GM18499 (cell line): ENCODE measurements around the gene FBXO41.

Experiments used
- ATAC-seq: cut with Tn5 transposase; IDR thresholded peaks from one replicate; pipeline ENCODE4 v1.9.1; 2021; ENCODE audit warnings: moderate number of reproducible peaks; ENCODE audit not compliant: insufficient read depth, unreplicated experiment

FBXO41 gene

DNA sequence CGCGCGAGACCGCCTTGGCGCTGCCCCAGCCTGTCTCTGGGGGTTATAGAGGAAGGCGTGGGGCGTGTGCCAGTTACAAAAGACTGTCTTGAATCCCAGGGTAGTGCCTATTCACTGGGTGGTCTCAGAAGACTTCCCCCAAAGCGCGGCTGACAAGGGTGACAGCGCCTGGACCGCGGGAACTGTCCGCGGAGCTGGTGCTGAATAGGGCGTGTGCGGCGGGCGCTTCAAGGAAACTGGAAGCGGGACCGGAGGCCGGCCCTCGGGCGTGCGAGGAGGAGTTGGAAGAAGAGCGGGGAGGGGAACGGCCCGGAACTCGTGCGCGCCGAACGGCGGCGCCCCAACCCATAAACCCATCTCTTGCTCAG lies 6.8 kb upstream of the FBXO41 start:
- no peak for ATAC-seq

DNA sequence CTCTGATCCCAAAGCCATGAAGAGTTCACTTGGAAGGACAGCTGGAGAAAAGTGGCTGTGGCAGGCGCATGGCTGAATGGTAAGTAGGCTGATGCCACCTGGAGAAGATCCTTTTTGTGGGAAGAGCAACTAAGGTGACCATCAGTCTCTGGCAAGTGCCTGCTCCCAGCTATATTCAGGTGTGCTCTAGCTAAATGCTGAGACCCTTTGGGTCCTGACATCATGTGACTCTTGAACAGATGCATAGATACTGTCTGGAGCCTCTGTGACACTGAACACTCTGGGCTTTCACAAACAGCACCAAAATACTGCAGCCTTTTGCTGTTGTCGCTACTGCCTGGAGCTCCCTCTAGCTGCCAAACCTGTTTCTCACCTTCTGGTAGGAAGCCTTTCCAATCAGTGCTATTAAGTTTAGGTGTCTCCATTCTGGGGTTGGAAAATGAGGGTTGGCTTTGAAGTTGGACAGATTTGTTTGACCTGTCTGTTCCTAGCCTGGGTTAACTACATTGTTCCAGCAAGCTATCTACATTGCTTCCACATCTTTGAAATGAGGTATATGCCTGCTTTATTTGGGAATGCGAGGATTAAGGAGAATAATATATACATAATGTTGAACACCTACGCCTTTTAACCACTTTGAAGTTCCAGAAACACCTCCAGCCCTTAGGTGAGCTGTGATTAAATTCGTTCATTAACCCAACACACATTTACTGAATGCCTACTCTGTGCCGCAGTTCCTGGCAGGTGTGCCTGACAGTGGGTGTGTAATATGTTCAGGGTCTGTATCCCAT lies 6.0 kb upstream of the FBXO41 start:
- ATAC-seq, result no peak

DNA sequence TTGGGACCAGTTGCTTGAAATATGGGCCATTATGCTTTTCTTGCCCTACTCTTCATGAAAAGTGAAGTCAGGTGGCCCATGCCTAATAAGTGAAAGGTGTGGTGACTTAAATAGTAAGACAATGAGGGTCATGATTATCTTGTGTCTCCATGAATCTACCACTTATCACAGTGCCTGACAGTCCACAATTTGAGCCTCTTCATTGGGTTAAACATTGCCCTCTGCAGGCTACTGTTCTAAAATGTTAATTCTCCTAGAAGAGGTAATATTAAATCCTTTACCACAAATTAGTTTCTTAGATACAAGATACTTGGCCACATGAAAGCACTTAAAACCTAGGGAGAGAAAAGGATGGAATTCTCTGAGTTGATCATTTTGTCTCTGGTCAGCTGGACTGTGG lies 5.0 kb upstream of the FBXO41 start:
- ATAC-seq, result no peak

DNA sequence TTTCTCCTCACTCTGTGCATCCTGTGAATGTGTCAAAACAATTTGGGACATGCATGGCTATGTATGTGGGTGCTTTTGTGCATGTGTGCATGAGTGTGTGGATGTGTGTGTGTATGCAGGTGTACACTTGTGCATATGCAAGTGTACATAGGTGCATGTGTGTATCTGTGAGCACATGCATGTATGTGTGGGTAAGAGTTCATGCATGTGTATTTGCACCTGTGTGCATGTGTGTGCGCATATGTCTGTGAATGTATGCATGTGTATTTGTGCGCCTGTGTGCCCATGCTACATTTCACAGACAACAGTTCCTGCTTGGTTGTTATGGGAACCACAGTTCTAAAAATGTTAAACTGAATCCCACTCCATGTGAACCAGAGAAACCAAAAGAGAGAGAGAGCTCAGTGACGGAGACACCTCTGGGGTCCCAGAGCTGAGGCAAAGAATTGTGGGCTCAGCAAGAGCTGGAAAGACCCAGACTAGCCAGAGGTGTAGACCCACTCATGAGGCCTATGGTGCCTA lies 1.9 kb upstream of the FBXO41 start:
- ATAC-seq, result no peak

DNA sequence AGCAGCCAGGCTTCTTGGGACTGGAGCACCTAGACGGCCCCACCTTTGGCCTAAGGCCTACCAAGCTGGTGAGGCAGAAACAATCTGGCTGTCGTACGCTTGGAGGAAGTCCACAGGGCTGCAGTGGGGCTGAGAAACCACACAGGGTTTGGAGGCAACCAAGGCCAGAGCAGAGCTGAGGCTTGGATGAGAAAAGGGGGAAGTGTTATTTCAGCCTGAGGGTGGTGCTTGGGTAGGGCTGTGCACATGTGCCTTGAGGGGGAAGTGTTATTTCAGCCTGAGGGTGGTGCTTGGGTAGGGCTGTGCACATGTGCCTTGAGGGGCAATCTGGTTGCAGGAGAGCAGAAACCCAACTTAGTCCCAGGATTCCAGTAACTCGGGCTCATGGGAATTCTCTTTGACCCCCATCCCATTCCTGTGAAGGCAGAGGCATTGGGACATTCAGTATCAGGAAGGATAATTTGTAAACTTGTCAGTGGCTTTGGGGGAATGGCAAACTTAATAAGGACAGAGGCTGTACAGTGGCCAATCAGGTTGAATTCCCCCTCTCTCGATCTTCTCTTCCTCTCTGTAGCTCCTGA lies 971 bp upstream of the FBXO41 start:
- no peak for ATAC-seq

DNA sequence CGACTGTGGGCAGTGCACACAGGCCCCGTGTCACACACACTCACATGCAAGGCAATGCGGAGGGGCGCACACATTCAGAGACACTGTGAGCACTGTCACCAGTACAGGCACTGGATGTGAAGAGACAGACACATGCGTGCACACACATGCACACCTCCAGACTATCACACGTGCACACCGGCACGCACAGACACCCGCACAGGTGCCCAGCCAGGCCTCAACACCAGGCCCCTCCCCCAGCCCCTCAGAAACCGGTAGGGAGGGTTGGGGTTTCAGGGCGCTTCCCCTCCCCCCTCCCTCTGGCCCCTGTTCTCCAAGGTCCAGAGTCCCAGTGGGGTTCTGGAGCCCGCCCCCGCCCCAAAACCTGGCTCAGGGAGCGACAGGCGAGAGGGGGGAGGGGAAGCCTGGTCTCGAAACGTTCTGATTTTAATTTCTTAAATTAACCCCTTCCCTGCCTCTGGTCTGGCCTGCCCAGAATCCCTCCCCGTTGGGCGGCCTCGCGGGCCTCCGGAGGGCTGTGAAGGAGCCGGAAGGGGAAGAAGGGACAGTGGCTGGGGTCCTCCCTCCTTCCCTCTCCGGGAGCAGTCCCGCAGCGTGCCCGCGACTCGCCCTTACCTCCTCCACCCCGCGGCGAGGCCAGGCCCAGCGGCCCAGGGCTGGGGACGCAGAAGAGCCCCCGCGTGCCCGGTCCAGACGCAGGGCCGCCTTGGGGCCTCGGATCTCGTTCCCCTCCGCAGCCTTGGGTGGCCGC lies 558 bp downstream of the FBXO41 start:
- no peak for ATAC-seq

DNA sequence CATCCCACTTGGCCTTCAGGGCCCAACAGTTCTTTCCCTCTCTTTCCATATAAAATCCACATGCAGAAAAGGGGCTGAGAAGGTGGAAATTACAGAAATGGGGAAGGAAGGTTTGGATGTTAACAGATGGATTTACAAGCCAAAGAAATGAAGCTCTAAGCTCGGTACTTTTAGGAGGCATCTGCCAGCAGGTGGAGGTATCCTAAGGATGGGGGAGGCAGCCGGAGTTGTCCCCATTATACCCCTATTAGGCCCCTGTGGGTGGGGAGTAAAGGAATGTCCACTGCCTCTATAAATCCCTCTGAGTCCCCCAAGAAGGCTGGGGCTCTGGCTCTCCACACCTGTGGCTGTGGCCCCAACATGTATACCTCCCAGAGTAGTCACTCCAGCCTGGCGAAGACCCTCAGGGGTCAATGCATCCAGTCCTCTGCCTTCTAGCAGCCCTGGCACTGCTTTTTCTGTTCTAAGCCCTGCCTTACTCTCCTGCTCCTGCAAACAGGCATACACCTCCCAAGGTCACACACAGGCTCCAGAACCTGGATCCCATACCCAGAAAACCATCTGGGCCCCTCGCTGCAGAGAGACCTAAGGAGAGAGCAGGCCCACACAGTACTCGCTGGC lies 1.2 kb downstream of the FBXO41 start:
- no peak for ATAC-seq

DNA sequence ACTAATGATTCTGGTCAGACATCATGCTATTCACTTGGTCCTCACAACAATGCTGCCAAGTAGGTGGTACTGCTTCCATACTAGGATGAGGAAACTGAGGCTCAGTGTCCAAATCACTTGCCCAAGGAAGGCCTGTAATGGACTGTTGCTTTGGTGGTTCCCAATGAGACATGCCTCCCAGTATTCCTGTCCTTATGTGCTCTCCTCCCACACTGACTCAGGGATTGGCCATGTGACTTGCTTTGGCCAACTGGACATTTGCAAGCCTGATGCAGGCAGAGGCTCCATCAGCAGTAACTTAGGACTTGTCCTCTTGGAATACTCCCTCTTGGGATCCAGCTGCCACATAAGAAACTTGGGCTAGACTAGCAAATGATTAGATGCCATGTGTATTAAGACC lies 3.0 kb downstream of the FBXO41 start:
- no peak for ATAC-seq

DNA sequence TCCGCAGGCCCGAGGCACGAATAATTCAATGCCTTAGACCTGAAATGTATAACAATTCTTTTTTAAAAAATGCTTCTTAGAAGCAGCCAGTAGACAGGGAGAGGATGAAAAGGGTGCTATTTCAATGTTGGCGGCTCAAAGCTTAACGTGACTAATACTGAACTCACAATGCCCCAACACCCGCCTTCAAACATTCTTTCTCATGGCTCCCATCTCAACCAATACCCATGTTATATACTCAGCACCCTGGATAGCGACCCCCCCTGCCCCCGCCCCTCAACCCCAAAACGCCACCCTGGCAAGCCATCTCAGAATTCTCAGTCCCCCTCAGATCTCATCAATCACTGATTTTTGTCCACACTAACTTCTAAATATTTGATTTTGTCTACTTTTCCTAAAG lies 4.4 kb downstream of the FBXO41 start:
- ATAC-seq, result no peak

DNA sequence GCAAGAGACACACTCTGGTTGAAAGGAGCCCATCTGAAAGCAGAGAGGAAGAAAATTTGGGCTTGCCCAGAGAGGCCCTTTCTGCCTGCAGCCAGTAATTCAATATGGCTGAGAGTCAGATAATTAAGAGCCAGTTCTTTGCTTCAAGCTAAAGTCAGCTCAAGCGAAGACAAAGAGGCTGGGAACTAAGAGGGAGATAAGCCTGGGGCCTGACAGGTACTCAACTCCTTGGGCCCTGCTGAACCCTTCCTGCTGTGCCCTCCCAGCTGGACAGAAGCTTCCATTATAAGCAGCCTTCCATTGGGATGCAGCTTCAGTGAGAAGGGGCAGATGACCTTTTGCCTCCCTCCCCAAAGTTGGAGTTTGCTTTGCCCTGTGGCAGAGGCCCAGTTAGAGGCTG lies 12.0 kb downstream of the FBXO41 start:
- no peak for ATAC-seq

DNA sequence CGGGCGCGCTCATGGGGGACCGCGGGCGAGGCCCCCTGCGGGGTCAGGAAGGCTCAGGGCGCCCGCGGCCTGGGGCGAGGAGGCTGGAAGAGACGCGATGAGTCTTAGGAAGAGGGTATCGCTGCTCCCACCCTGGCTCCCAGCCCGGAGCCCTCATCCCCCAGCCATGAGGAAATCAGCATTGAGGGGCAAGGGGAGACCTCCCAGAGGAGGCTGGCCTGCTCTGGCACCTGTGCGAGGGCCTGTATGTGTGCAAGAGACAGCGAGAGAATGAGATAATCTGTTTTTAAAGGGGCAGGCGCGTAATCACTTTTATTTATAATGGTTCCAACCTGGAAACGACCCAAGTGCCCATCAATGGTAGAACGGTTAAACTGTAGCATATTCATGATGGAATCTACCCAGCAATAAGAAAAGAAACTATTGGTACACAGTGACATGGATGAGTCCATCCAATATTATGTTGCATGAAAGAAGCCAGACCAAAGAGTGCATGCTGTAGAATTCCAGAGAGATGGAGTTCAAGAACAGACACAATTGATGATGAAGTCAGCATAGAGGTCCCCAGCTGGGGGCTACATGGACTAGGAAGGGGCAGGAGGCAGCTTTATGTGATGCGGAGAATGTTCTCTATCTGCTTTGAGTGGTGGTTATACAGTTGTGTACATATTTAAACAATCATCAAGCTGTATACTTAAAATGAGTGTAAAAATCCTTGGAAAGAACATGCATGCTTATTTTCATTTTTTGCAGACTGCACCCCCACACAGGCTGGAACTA lies 14.4 kb downstream of the FBXO41 start:
- ATAC-seq, result no peak

DNA sequence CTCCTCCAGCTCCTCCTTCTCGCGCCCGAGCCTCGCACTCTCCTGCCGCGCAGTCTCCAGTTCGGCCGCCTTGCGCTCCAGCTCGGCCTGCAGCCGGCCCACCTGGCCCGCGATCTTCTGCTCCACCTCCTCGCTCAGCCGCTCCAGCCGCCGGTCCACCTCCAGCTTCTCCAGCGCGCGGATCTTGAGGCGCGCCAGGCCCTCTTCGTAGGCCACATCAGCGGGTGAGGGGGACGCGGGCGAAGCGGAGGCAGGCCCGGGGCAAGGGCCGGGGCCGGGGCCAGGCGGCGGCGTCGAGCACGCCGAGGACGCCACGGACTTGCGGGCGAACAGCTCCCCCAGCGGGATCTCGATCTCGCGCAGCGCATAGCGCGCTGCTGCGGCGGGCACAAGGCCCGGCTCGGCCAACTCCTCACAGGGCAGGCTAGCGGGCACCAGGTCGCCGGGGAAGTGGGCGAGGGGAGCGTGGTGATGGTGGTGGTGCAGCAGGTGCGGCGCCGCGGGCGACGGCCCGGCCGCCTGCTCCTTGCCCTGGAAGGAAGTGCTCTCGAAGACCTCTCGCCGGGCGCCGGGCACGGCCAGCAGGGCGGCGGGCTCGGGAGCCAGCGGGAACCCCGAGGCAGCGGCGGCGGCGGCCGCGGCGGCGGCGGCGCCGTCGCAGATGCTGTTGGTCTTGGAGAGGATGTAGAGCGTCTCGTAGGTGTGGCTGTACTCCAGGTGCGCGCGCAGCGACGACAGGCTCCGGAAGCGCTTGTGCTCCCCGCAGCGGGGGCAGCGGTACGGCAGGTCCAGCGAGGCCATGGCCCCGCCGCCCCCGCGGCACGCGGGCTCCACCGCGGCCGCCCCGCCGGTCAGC lies 15.2 kb downstream of the FBXO41 start:
- ATAC-seq, result no peak

DNA sequence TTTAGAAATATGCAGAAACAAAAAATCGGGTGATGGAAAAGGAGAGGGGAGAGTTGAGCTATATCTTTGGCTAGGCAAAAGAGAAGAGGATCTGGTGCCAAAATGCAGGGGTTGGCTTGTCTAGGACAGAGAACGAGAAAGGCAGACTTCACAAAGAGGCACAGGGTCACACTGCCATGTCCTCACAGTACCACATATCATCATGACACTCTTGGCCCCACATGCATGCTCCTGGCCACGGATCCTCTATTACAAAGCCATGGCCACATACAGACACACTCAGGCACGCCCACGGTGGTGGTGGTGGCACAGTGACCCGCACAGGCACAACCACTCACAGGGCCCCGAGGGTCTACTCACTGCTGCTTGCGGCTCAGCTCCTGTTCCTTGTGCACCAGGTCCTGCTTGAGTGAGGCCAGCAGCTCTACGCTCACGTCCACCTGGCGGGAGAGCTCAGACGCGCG lies 15.9 kb downstream of the FBXO41 start:
- ATAC-seq, result no peak

DNA sequence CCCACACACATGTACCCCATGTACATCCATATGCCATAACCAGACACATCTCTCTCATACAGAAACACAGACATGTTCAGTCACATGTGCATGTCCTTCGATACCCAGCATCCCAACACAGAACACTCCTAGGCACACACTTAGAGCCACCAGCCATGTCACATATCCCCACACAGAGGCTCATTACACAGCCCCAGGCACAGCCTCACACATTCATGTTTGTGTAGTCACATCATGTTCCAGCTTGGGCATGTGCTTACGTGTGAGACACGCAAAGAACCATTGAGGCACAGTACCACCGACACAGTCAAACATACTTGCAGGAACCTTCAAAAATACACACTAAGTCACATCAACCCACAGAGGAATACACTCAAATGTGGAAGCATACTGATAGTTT lies 17.3 kb downstream of the FBXO41 start:
- ATAC-seq, result no peak

DNA sequence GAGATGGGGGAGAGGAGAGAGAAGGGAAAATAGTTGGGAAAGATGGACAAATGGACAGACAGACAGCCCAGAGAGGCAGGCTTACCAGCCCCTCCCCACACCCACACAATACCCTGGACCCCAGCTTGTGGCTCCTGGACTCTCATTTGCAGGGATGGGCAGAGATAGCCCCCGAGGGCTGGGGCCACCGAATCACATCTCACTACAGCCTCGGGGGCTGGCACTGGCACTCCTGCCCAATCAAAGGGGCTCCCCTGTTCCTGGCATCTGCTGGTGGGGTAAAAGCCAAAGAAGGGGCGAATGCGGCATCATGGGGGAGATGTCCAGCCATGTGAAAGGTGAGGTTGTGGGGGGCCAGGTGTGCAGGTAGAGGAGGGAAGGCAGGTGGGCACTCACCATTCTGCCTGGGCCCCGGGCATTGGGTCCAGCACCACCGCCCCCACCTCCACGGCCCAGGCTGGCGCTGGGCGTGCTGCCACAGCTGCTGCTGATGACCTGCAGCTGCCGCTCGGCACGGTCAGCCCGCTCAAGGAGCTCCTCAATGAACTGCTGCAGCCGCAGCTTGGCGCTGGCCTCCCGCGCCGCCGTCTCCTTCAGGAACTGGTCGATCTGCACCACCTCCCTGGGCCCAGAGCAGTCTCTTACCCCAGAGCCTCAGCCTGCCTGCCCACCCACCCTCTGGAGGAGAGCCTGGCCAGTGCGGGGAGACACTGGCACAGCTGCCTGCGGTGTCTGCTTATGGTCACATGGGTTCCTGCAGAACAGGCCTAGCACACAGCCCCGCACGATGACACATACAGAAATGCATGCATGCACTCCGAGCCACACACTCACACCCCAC lies 18.0 kb downstream of the FBXO41 start:
- no peak for ATAC-seq

DNA sequence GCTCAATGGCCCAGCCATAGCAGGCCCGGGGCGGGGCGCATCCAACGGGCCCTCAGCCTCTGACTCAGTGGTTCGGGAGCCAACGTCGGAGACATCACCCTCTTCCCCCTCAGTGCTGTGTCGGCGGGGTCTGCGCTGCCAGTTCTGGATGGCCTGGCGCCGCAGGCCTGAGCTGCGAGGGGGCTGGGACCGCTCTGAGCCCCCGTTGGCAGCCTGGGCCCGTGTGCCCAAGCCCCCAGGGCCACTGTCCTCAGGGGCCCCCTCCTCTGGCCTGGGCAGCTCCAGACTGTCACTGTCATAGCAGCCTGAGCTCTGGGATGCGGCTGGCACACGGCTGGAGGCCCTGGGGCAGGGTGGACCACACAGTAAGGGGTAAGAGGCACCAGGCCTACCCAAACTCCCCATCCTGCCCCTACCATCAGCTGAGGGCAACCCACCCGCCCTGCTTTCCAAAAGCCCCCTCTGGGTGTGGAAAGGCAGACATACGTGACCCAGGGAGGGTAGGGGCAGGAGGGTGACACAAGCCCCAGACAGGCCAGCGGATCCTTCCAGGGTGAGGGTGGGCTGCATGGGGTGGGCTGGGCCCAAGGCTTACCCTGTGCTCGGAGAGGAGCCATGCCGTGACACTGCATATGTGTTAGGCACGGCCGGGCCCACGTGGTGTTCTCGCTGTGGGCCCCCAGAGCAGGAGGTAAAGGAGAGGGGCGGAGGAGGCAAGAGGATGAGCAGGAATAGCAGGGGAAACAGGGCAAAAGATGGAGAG lies 18.8 kb downstream of the FBXO41 start:
- ATAC-seq, result no peak

DNA sequence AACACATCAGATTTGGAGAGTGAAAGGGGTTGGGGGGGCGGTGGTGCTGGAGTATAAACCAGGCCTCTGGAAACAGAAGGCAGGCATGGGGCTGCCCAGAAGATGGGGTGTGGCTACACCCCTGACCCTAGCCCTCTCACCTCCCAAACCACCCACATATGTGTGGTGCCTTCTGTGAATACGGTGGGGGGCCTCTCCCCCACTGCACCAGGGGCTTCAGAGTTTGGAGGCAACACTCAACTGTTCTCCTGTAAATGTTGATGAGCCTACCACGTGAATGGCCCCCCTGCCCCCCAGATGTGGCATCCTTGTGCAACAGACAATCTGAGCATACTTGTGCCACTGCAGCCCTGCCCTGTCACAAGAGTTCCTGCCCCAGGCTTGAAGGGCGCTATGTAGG lies 19.5 kb downstream of the FBXO41 start:
- ATAC-seq, result no peak

DNA sequence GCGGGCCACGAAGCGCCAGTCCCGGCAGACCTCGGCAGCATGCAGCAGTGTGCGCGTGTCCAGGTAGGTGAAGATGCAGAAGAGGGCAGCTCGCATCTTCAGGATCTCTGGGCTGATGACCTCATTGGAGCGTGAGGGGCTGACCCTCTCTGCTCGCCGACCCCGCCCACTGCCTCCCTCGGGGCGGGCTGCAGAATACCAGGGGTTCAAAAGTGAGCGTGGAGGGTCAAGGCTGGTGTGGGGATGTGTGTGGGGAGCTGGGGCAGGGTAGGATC lies 20.0 kb downstream of the FBXO41 start:
- no peak for ATAC-seq
